IMR-90 (cell line): ENCODE results near the gene PRR33. TPM values are rescaled to one million over a fixed set of nuclear protein-coding genes. Genes with fewer than 3 reads are reported as not detected.

Source experiments
- ATAC-seq: fragments of 200-7000 bp; cut with Tn5 transposase; 2 replicates; pipeline ENCODE4 v1.9.1; 2020; ENCODE audit warnings: low read depth, mild to moderate bottlenecking, moderate library complexity
- BruUV-seq: library from RNA; stranded (reverse); fragments of 400-500 nt; replicated peaks from 2 replicates; lab custom pipeline; 2021; lab: Mats Ljungman, UMichigan
- CTCF ChIA-PET: fragments of 300-600 bp; formaldehyde crosslinking; extraction: SDS; loops from one replicate; lab custom pipeline; 2021; ENCODE audit warnings: antibody characterized with exemption; lab: Yijun Ruan, JAX
- POLR2A ChIA-PET: fragments of 300-600 bp; sonication (Branson Sonifier 250); formaldehyde crosslinking; loops from one replicate; lab custom pipeline; 2022; ENCODE audit warnings: antibody characterized with exemption; ENCODE audit not compliant: unreplicated experiment; lab: Charles Lee
- DNase-seq: peaks from one replicate; pipeline ENCODE4 v3.0.0; 2013
- H2AFZ ChIP-seq: replicated peaks from 2 replicates; pipeline ENCODE3; 2013; ENCODE audit warnings: low read length, mild to moderate bottlenecking; ENCODE audit not compliant: poor library complexity
- H2AK5ac ChIP-seq: 2 replicates; pipeline ENCODE4 v1.6.1; 2013; ENCODE audit warnings: low read depth, low read length, inconsistent platforms
- H2AK9ac ChIP-seq: replicated peaks from 2 replicates; pipeline ENCODE3; 2013; ENCODE audit warnings: mild to moderate bottlenecking, low read depth, low read length, moderate library complexity; ENCODE audit not compliant: poor library complexity
- H2BK120ac ChIP-seq: 2 replicates; pipeline ENCODE4 v1.6.1; 2013; ENCODE audit warnings: low read depth, low read length, inconsistent platforms
- H2BK15ac ChIP-seq: 3 replicates; pipeline ENCODE4 v1.6.1; 2013; ENCODE audit warnings: low read depth, low read length, inconsistent platforms
- H2BK20ac ChIP-seq: 2 replicates; pipeline ENCODE4 v1.6.1; 2013; ENCODE audit warnings: low read depth, mild to moderate bottlenecking, inconsistent platforms, low read length, moderate library complexity
- H2BK5ac ChIP-seq: 2 replicates; pipeline ENCODE4 v1.6.1; 2013; ENCODE audit warnings: mild to moderate bottlenecking, low read depth, low read length, inconsistent platforms; ENCODE audit not compliant: poor library complexity, severe bottlenecking
- H3K14ac ChIP-seq: replicated peaks from 2 replicates; pipeline ENCODE4 v1.6.1; 2013; ENCODE audit warnings: low read depth, low read length, inconsistent platforms
- H3K18ac ChIP-seq: 2 replicates; pipeline ENCODE4 v1.6.1; 2013; ENCODE audit warnings: low read depth, low read length, control low read depth
- H3K23ac ChIP-seq: 2 replicates; pipeline ENCODE4 v1.6.1; 2013; ENCODE audit warnings: low read depth, low read length, inconsistent platforms
- H3K27ac ChIP-seq: 2 replicates; pipeline ENCODE4 v1.5.1; 2013; ENCODE audit warnings: mild to moderate bottlenecking, control low read depth, low read length; ENCODE audit not compliant: insufficient read depth
- H3K27me3 ChIP-seq: 2 replicates; pipeline ENCODE4 v1.6.1; 2013; ENCODE audit warnings: low read length; ENCODE audit not compliant: control insufficient read depth, insufficient read depth
- H3K36me3 ChIP-seq: 2 replicates; pipeline ENCODE4 v1.6.1; 2013; ENCODE audit warnings: low read length, mixed read lengths; ENCODE audit not compliant: control insufficient read depth, insufficient read depth
- H3K4ac ChIP-seq: 2 replicates; pipeline ENCODE4 v1.6.1; 2013; ENCODE audit warnings: low read depth, low read length, inconsistent platforms
- H3K4me1 ChIP-seq: 2 replicates; pipeline ENCODE4 v1.6.1; 2013; ENCODE audit warnings: low read length, mixed read lengths; ENCODE audit not compliant: control insufficient read depth, insufficient read depth
- H3K4me2 ChIP-seq: 2 replicates; pipeline ENCODE4 v1.6.1; 2013; ENCODE audit warnings: low read depth, mild to moderate bottlenecking, control low read depth, low read length, moderate library complexity
- H3K4me3 ChIP-seq: 2 replicates; pipeline ENCODE4 v1.5.1; 2013; ENCODE audit warnings: low read depth, mild to moderate bottlenecking, control low read depth, low read length, moderate library complexity; ENCODE audit not compliant: insufficient read depth
- H3K56ac ChIP-seq: 2 replicates; pipeline ENCODE4 v1.6.1; 2013; ENCODE audit warnings: low read length, inconsistent platforms; ENCODE audit not compliant: insufficient read depth; ENCODE audit errors: extremely low read depth
- H3K79me1 ChIP-seq, 2 experiments: 2 replicates each; pipeline ENCODE4 v1.6.1; 2013; ENCODE audit warnings: low read length in 2 of 2, inconsistent platforms in 1 of 2, low read depth in 1 of 2
- H3K9ac ChIP-seq: 2 replicates; pipeline ENCODE4 v1.6.1; 2013; ENCODE audit warnings: low read depth, low read length, control low read depth
- H3K9me1 ChIP-seq: 2 replicates; pipeline ENCODE4 v1.6.1; 2013; ENCODE audit warnings: low read length, inconsistent platforms; ENCODE audit not compliant: insufficient read depth
- H3K9me3 ChIP-seq: 2 replicates; pipeline ENCODE4 v1.6.1; 2013; ENCODE audit warnings: low read length; ENCODE audit not compliant: control insufficient read depth, insufficient read depth
- H4K20me1 ChIP-seq: 2 replicates; pipeline ENCODE4 v1.6.1; 2013; ENCODE audit warnings: low read length, inconsistent platforms; ENCODE audit not compliant: insufficient read depth
- H4K5ac ChIP-seq: 2 replicates; pipeline ENCODE4 v1.6.1; 2013; ENCODE audit warnings: mild to moderate bottlenecking, low read depth, low read length, control low read depth
- H4K8ac ChIP-seq, 2 experiments: 2 replicates each; pipeline ENCODE4 v1.6.1; 2013; ENCODE audit warnings: low read depth in 2 of 2, low read length in 2 of 2, control low read depth in 1 of 2, inconsistent platforms in 1 of 2
- H4K91ac ChIP-seq: 2 replicates; pipeline ENCODE4 v1.6.1; 2013; ENCODE audit warnings: low read depth, low read length, inconsistent platforms; ENCODE audit not compliant: insufficient read depth
- CEBPB ChIP-seq: IDR thresholded peaks from 2 replicates; pipeline ENCODE4 v1.6.1; 2012; ENCODE audit warnings: low read depth, low read length, improper control_type of control experiment
- FOS ChIP-seq: fragments of 150-350 bp; IDR thresholded peaks from 2 replicates; pipeline ENCODE4 v1.6.1; 2016; ENCODE audit warnings: low read depth, low read length
- MAFK ChIP-seq: IDR thresholded peaks from 2 replicates; pipeline ENCODE4 v1.6.1; 2012; ENCODE audit warnings: low read depth, low read length, improper control_type of control experiment
- MAZ ChIP-seq: IDR thresholded peaks from 2 replicates; pipeline ENCODE4 v1.6.1; 2012; ENCODE audit warnings: low read depth, mild to moderate bottlenecking, low read length, improper control_type of control experiment, moderate library complexity, borderline replicate concordance
- NFE2L2 ChIP-seq: fragments of 150-350 bp; IDR thresholded peaks from 2 replicates; pipeline ENCODE4 v1.6.1; 2016; ENCODE audit warnings: low read depth, mild to moderate bottlenecking, low read length
- POLR2A ChIP-seq: IDR thresholded peaks from 2 replicates; pipeline ENCODE4 v1.6.1; 2012; ENCODE audit warnings: mild to moderate bottlenecking, low read depth, low read length
- RCOR1 ChIP-seq: IDR thresholded peaks from 2 replicates; pipeline ENCODE4 v1.6.1; 2012; ENCODE audit warnings: mild to moderate bottlenecking, low read length, improper control_type of control experiment; ENCODE audit not compliant: insufficient replicate concordance
- RFX5 ChIP-seq: IDR thresholded peaks from 2 replicates; pipeline ENCODE4 v1.8.0; 2012; ENCODE audit warnings: low read depth, mild to moderate bottlenecking, low read length, moderate library complexity
- WGBS, 2 experiments: methylation state at CpG; one replicate each; pipeline versions ENCODE4 v1.1.5 to v1.1.7; 2013; ENCODE audit warnings: missing lambda C conversion rate in 2 of 2; ENCODE audit not compliant: insufficient read length in 1 of 2; ENCODE audit errors: extremely low coverage in 2 of 2; 5-methylcytosine and 5-hydroxymethylcytosine counted together
- dilution Hi-C: fragments of 300-500 bp; cut with HindIII; formaldehyde crosslinking; loops from one replicate; pipeline ENCODE4 v1.14.3; 2018; ENCODE audit warnings: low sequenced_read_pairs; ENCODE audit not compliant: unreplicated experiment
- in situ Hi-C: fragments of 300-500 bp; cut with MboI; formaldehyde crosslinking; loops from 3 replicates; pipeline ENCODE4 v1.14.3; 2019; ENCODE audit warnings: low sequenced_read_pairs, inconsistent platforms, mixed read lengths
- intact Hi-C: fragments of 100-400 bp; cut with micrococcal nuclease; formaldehyde crosslinking; loops from 2 replicates; pipeline ENCODE4 v1.10.0; 2022
- polyA plus RNA-seq, 3 experiments: library from polyadenylated mRNA; depleted of rRNA; stranded (reverse); fragments of >200 nt; gene quantifications; 2 replicates each; pipeline ENCODE4 v1.2.3, GENCODE V29; 2012; ENCODE audit warnings: low replicate concordance in 1 of 3
- total RNA-seq: library from RNA; depleted of rRNA; stranded (reverse); fragments of >200 nt; gene quantifications from 2 replicates; pipeline ENCODE4 v1.2.3, GENCODE V29; 2012
- TF ChIP-seq, protein P1 (sequence below): conservative IDR thresholded peaks from 2 replicates; pipeline ENCODE4 v1.5.1; 2012; ENCODE audit warnings: mild to moderate bottlenecking, low read depth, low read length, improper control_type of control experiment

The PRR33 gene
- total and polyA plus RNA-seq, 2 of the 4 experiments (the other 2 are of a cell fraction) = not detected

DNA sequence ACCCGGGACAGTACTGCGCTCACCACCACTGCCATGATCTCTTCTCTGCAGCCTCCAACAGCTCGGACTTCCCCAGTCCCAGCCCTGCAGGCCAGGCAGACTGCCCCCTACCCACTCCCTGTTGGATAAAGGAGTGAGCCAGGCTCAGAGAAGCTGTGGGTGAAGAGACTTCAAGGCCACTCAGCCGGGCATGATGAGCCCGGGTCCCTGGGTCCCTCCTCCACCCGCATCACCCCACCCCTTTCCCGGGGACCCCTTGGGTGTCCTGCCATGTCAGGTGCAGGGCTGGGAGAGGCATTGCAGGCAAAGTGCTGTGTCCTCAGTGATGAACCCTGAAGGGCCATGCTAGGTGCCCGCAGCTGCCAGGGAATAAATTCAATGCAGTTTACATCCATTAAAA is 24.3 kb downstream of the PRR33 start:
- Histone ChIP-seq H2AK5ac (no peak overlapping the region), H2AK9ac (no peak overlapping the region), H4K91ac (no peak overlapping the region), H3K4me2 (no peak overlapping the region), H3K4me1 (peaks cover 14% of the 10 kb centered on the region), H4K5ac (no peak overlapping the region), H3K23ac (no peak overlapping the region), H3K56ac (no peak overlapping the region), H3K9me3 (no peaks in the 10 kb centered on the region), H4K8ac (no peak overlapping the region), H3K14ac (no peak overlapping the region), H2BK15ac (no peak overlapping the region), H2BK120ac (no peak overlapping the region), H3K79me1 (no peaks in the 10 kb centered on the region), H2BK20ac (no peak overlapping the region), H2BK5ac (no peak overlapping the region), H3K27ac (no peak overlapping the region), H3K18ac (no peak overlapping the region), H3K4me3 (no peak overlapping the region), H3K9me1 (peaks cover 4% of the 10 kb centered on the region), H3K4ac (no peak overlapping the region), H4K20me1 (no peaks in the 10 kb centered on the region), H3K36me3 (no peaks in the 10 kb centered on the region), H3K27me3 (peaks cover 24% of the 10 kb centered on the region; the same call in 1 of the 2 replicates), H3K9ac (no peak overlapping the region), H2AFZ (no peak overlapping the region)
- no TSS peak for BruUV-seq
- dilution Hi-C loops = no loop called here
- ATAC-seq (no peak), DNase-seq (no peak)
- no CpG with 5 or more reads among the region's 8 CpGs for WGBS, 2 experiments
- in situ Hi-C loops = no loop called here
- CTCF ChIA-PET = no interaction called here
- POLR2A ChIA-PET = no interaction called here
- TF ChIP-seq MAFK (no peak), CEBPB (no peak), FOS (no peak), RCOR1 (no peak), NFE2L2 (no peak), RFX5 (no peak), MAZ (no peak), POLR2A (no peak)
- TF ChIP-seq, protein P1, sequence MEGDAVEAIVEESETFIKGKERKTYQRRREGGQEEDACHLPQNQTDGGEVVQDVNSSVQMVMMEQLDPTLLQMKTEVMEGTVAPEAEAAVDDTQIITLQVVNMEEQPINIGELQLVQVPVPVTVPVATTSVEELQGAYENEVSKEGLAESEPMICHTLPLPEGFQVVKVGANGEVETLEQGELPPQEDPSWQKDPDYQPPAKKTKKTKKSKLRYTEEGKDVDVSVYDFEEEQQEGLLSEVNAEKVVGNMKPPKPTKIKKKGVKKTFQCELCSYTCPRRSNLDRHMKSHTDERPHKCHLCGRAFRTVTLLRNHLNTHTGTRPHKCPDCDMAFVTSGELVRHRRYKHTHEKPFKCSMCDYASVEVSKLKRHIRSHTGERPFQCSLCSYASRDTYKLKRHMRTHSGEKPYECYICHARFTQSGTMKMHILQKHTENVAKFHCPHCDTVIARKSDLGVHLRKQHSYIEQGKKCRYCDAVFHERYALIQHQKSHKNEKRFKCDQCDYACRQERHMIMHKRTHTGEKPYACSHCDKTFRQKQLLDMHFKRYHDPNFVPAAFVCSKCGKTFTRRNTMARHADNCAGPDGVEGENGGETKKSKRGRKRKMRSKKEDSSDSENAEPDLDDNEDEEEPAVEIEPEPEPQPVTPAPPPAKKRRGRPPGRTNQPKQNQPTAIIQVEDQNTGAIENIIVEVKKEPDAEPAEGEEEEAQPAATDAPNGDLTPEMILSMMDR = no peak
- intact Hi-C loops = no loop called here
